Subcutaneous abdominal adipose tissue (tissue), 5 donors: ENCODE measurements around the gene TMEM218.

Experiments used
- H3K27ac ChIP-seq: one replicate; pipeline ENCODE4 v1.7.0; 2013; ENCODE audit warnings: low read depth, mild to moderate bottlenecking, inconsistent platforms, low read length, moderate library complexity
- H3K27me3 ChIP-seq, 5 donors: one replicate each; pipeline ENCODE4 v1.7.0; 2013; ENCODE audit warnings: low read length in 5 of 5, inconsistent platforms in 1 of 5; ENCODE audit not compliant: control insufficient read depth in 5 of 5, insufficient read depth in 4 of 5
- H3K36me3 ChIP-seq, 5 donors: one replicate each; pipeline ENCODE4 v1.7.0; 2013; ENCODE audit warnings: low read length in 5 of 5; ENCODE audit not compliant: control insufficient read depth in 5 of 5, insufficient read depth in 5 of 5
- H3K4me1 ChIP-seq, 5 donors: one replicate each; pipeline ENCODE4 v1.7.0; 2013; ENCODE audit warnings: low read length in 5 of 5, mild to moderate bottlenecking in 3 of 5, moderate library complexity in 1 of 5; ENCODE audit not compliant: control insufficient read depth in 5 of 5, insufficient read depth in 5 of 5
- H3K4me3 ChIP-seq, 5 donors: one replicate each; pipeline ENCODE4 v1.7.0; 2013; ENCODE audit warnings: low read length in 5 of 5, low read depth in 1 of 5
- H3K9ac ChIP-seq, 5 donors: one replicate each; pipeline ENCODE4 v1.7.0; 2013; ENCODE audit warnings: low read length in 5 of 5, mild to moderate bottlenecking in 4 of 5, moderate library complexity in 3 of 5
- H3K9me3 ChIP-seq, 5 donors: one replicate each; pipeline ENCODE4 v1.7.0; 2013; ENCODE audit warnings: low read length in 5 of 5; ENCODE audit not compliant: control insufficient read depth in 5 of 5
- donor health status: healthy.
- donor health status: healthy.
- donor health status: healthy.
- donor health status: healthy.
- donor health status: healthy.

Gene TMEM218

DNA sequence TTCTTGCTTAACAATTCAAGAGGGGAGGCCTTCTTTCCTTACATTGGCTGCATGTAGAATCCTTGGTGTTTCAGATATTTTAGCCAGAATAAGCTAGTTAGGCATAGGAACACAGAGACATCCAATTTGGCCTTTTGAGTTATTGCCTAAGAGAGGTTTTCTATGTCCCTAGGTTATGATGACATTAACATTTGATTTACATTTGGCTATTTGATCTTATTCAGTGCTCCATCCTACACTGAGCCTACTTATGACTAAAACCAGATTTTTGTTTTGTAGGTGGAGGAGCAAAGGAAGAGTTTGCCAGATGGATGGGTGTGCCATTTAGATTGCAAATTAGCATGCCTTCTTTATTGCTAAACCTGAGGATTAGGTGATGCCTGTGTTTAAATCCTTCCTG lies 59.4 kb downstream of the TMEM218 start:
- Histone ChIP-seq H3K27me3 (no peaks in the 10 kb centered on the region), H3K27ac (no peak overlapping the region), H3K36me3 (no peaks in the 10 kb centered on the region), H3K9ac (no peak overlapping the region), H3K4me1 (no peaks in the 10 kb centered on the region), H3K9me3 (no peaks in the 10 kb centered on the region), H3K4me3 (no peak overlapping the region)

DNA sequence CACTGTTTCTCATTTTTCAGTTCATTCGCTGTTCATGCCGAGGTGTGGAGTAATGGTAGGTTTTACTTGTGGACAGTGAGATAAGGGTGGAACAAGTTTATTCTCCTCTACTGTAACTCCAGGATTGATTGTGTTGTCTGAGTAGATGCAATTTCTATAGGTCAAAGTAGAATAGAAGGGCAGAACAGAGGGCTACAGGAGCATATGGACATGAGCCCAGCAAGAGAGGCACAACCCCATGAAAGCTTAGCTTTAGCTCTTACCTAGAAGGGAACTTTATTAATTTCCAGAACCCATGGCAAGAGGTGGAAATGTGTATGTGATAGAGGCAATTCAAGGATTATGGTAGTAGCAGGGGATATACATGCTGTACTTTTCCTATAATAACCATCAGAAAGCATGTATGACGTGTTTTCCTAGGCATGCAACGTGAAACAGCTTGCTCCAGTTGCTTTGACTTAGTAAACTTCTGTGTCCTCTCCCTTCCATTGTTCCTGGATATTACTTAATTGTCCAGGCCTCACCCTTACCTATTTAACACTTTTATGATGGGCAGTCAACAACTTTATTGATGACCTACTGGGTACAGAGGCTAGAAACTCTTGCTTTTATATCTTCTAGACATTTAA lies 62.1 kb downstream of the TMEM218 start:
- no peaks in the 10 kb centered on the region for H3K27me3 ChIP-seq
- no peak overlapping the region for H3K9ac ChIP-seq
- no peaks in the 10 kb centered on the region for H3K9me3 ChIP-seq
- no peak overlapping the region for H3K27ac ChIP-seq
- no peaks in the 10 kb centered on the region for H3K36me3 ChIP-seq
- H3K4me3 ChIP-seq: no peak overlapping the region
- no peaks in the 10 kb centered on the region for H3K4me1 ChIP-seq
